Colon (tissue), 2 donors: Measurements from ENCODE around the gene ASTN2.
"Not testable (repeated sequence)": the region's sequence is repeated elsewhere in the genome, so short reads cannot be mapped to it uniquely, and the experiment has no call there.

Experiments used
- FAIRE-seq: peaks from 2 replicates; lab custom pipeline; 2012; peaks lifted over from hg19 to GRCh38; lab: Jason Lieb, UNC
- donor health status: control.
- donor health status: control.

ASTN2 gene

DNA sequence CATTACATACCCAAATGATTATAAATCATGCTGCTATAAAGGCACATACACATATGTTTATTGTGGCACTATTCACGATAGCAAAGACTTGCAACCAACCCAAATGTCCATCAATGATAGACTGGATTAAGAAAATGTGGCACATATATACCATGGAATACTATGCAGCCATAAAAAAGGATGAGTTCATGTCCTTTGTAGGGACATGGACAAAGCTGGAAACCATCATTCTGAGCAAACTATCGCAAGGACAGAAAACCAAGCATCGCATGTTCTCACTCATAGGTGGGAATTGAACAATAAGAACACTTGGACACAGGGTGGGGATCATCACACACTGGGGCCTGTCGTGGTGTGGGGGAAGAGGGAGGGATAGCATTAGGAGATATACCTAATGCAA is 960.3 kb downstream of the ASTN2 start:
- FAIRE-seq, result not testable (repeated sequence)

DNA sequence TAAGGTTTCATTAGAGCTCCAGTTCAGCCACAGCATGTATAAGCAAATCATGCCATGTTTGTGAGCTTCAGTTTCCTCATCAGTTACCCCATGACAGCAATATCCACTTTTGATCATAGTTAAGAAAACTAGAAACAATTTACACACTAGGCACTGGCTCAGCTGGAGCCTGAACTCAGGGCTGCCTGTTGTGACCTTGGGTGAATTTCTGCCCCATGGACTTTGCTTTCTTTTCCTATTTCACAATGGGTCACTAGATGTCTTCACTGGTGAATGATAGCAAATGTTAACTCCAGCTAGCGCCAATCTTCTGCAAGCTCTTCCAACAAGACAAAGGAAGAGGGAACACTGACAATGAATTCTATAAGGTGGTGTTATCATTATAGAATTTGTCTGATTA is 961.1 kb downstream of the ASTN2 start:
- no peak for FAIRE-seq

DNA sequence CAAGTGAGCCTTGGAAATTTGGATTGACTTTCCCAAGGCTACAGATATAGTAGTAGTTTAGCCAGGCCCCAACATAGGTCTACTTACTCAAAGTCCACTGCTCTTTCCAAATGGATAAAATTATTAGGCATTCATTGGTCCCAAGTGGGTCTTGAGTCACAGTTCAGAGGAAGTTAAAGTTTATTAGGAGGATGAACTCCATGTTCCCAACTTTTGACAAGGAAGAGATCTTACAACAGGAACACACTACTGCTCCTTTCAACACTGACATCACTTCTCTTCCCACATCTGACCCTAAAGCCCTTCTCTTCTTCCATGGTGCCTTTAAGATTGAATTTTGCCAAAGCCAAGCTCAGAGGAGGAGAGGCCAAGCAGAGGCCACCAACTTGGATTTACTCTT is 962.2 kb downstream of the ASTN2 start:
- FAIRE-seq, result no peak

DNA sequence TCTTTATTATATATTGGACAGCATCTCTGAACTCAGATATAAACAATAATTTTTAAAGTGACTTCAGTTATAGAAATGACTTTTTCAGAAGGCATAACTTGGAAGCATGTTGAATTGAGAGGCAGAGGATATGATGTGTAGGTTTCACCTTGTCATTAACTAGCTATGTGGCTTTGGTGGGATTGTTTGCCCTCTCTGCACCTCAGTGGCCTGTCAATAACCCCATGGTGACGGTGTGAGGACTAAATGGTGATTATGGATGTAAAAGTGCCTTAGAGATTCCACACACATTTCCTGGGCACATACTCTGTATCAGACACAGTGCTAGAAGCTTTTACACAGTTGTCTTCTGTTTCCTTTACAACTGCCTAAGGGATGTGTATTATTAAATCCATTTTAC is 962.6 kb downstream of the ASTN2 start:
- FAIRE-seq, result no peak

DNA sequence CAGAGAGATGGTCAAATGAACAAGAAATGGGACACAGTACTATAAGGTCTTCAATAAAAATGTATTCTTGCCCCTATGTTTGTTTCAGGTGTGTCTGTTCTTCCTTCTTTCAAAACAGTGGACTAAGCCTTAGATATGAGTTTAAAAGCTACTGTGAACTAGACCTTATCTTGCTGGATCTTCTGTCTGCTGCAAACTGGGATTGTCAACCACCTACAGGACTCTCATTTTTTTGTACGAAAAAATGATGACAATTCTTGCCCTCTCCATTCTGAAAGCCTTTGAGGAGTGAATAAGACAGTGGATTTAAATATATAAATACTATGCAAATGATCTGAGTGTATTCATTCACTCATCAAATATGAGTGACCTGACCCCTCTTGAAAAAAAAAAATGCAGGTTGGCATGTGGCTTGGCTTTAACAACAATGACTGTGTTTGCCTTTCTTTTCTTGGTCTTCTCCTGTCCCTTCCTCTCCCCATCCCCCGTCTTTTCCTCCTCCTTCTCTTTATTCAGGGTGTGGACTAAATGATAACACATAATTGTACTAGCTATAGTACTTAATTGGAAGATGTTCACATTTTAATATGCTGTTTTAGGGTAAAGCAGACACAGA is 963.2 kb downstream of the ASTN2 start:
- no peak for FAIRE-seq

DNA sequence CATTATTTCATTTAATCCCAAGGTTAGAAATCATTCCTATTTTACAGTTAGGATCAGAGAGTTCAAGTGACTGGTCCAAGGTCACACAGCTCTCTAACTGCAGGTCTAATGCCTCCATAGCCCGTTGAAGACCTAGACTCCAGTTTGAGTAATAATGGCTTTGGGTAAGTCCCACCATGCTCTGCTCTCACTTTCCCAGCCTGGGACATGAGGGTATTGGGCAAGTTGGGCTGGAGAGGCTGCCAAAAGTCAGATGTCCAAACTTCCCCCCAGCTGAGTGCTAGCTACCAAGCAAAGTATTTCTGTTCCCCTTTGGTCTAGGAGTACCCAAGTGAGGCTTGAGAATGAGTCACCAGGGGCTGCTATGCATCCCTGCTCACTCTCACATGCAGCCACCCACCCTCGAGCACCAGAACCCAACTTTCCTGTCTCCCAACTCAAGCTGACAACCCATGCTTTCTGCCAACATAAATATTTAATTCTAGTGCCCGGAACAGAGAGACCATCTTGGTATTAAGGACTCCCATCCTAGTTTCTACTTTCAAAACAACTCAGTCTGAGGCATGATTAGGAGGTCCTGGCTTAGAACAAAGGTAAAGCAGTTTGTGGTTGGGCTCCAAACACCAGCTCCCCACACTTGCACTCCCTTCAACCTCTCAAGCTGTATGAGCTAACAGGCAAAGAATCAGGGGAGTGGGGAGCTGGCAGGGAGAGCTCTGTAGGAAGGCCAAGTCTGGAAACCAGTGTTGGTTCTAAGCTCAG is 964.3 kb downstream of the ASTN2 start:
- FAIRE-seq, result no peak

DNA sequence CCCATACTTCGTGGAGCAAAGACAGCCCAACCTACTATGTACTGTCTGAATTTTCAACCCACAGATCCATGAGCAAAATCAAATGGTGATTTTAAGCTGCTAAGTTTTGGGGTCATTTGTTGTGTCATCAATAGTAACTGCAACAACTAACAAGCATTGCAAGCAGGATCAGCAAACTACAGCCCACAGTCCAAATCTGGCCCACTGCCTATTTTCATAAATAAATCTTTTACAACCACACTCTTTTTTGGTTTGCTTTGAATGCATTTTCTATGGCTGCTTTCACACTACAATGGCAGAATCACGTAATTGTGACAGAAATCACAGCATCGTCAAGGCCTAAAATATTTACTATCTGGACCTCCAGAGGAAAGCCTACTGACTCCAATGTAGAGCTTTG is 964.9 kb downstream of the ASTN2 start:
- FAIRE-seq, result no peak

DNA sequence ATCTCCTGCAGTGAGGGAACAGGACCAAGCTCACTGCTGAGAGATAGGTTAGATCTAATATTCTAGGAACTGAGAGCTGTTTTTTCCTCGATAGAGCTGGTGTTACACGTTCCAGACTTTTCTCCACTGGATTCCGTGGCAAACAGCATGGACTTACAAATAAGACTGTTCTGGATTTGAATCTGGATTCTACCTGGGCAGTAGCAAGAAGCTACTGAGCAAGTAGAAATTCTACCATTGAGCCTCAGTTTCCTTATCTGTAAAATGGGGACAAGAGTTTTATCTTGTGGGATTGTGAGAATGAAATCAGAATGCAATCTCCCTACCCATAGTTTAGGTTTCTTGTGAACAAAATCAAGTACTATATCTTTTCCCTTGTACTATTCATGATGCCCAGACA is 966.4 kb downstream of the ASTN2 start:
- no peak for FAIRE-seq

DNA sequence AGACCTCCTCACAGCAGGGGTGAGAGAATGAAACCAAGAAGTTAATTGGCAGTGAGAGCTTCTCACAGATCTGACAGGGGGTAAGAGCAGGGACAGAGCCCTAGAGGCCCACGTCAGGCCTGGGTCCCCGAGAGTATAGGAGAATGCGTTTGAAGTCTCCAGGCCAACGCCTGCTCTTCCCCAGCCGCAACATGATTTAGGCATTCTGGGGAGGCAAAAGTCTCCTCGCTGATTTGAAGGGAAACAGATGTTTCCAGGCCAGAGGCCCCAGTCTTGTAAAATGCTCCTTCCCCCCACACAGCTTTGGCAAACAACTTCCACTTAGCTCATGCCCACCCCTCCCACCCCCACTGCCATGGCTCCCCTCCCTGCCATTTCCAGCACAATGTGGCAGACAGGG is 966.9 kb downstream of the ASTN2 start:
- FAIRE-seq, result no peak

DNA sequence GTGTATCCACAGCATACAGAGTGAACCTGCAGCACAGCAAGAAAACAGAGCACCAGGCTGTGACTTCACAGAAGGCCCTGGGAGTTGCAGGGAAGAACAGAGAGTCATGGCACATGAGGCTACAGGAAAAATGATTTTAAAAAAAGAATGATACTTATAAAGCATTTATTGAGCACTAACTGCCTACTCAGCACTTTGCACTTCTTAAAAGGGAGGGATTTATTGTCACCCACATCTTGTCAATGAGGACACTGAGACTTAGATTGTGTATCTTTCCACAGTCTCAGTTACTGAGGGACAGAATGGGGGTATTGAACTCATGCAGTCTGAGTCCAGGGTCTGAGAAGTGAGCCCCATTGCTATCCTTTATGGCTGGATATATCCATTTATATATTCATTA is 972.3 kb downstream of the ASTN2 start:
- no peak for FAIRE-seq

DNA sequence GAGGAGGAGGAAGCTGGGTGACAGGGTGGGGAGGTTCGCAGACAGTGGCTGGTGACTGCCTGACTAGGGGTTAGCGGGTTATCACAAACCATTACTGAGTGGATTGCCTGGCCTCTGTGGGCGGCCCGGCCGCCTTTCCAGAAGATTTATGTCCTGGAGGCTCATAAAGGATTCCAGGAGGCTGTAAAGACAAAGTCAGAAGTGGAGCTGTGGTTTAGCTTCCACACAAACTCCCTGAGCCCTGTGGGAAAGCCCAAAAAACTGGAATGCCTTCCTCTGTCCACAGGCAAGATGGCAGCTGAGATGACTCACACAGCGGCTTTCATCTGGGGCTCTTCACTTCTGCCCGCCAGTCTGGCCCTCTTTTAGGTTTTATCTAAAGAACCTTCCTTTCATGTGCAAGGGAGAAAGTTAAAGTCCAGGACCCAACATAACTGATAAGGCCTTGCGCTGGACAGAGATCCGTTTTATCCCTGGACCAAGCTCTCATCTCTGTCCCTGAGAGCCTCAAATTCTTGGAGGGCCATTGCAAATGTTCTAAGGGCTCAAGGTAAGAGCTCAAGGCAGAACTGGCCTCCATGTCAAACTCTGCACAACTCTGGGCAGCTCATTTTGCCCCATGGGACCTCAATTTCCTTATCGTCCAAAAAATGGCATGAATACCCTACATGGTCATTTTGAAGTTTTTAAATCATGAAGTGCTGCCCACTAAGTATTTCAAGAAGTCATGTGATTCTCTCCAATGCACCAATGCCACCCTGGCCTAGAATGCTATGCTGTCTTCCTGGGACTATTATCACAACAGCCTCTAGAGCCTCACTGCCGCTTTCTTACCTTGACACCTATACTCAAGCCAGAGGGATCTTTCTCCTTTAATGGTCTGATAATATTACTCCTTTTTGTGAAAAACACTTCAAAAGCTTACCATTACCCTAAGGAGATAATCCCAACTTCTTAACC is 977.2 kb downstream of the ASTN2 start:
- no peak for FAIRE-seq

DNA sequence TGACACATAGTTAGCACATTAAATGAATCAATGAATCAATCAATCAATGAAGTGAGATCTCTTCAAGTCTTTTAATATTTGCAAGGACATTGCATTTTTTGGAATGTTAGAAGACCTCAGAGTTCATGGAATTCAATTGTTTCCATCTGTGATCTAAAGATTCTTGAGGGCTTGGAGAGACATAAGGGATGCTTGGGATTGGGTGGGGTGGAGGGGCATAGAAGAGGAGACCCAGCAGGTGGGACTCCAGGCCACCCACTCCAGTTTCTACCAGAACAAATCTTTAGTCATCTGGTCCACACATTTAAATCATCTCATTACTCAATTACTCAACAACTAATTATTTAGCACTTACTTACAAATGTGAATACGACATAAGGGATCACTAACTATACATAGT is 978.7 kb downstream of the ASTN2 start:
- FAIRE-seq, result no peak

DNA sequence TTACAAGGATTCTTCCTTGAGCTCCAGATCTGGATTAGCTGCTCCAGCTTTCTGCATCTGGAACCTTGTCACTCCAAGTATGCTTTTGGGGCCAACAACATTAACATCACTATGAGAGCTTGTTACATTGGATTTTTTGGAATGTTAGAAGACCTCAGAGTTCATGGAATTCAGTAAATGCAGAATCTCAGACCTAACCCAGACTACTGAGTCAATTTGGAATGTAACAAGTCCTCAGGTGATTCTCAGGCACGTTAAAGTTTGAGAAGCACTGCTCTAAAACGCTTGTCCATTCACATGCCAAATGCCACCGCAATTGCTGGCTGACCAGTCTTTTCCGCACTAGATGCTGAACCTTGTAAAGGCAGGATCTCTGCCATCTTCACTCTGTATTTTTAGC is 979.2 kb downstream of the ASTN2 start:
- no peak for FAIRE-seq

DNA sequence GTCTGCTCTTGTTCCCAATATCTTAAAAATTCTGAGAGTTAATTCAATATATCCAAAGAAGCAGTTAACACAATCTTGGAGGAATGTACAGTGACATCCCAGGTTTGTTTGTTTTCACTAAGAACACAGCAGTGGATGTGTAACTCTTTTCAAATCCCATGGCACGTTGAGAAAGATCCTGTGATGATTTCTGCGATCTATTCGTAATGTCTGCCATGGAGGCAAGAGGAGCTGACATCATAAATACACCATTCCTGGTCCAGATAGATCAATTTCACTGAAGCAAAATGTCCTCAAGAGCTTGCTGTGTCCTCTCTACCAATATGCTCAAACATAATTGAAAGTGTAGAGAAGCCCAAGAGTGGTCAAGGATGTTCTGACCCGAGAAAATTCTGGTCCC is 980.5 kb downstream of the ASTN2 start:
- no peak for FAIRE-seq

DNA sequence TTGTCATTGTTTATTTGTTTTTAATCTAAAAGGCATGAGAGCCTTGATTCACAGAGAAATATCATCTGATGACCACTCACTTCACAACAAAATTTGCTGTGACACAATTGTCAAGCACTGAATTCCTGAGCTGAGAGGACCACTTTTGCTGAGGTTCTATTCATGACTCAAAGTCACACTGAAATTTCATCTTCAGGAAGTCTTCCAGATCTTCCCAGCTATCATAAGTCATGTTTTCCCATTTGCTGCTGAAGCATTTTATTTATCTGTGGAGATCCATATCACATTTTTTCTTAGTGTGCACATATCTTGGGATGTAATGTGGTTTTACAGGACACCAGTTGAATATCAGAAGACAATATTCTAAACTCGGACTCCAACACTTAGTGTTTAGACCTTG is 982.8 kb downstream of the ASTN2 start:
- FAIRE-seq, result no peak

DNA sequence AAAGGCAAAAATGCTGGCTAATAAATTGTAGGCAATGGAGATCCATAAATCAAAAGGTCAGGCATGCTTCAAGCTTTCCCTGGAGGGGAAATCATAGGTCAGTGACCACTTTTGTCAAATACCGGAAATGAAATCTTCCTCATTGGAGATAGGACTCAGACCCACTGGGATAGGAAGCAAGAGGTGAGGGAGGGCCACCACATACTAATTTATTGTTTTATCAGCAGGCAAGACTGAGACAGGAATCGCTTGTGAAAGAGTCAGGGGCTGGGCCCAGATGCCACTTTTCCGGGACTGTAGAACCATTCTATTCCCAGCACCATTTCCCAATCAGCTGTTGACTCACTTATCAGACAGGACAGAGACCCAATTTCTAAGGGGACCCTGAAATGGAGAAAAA is 984.0 kb downstream of the ASTN2 start:
- FAIRE-seq, result no peak

DNA sequence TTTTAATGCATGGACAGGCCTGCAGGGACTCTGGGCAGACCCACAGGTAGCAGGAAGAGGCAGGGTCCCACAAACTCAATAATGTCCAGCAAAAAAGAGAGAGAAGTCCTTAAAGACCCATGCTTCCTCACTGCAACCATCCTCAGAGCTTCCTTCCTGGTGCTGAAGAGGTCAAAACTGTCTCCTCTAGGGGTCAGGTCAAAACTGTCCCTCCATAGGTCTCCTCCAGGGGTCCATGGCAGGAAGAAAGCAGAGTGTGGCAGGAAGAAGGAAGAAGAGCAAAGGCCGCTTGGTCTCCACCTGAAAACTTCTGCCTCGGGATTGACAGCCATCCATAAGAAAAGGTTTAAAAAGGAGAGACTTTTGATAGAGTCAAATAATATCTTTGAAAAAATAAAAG is 989.6 kb downstream of the ASTN2 start:
- FAIRE-seq, result no peak

DNA sequence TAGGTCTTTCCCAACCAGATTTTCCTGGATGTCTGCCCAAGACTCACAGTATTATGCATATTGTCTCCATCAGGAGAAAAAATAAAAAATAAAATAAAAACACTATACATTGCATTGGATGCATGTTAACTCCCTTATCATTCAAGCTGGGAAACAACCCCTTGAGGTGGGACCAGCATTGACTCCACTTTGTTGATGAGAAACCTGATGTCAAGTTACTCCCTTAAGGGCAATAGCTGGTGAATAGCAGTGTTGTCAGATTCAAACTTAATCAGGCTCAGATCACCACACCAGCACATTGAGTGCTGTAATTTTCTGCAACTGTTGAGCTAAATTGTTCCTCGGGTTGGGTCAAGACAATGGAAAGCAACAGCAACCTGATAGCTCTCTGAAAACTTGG is 991.7 kb downstream of the ASTN2 start:
- no peak for FAIRE-seq

DNA sequence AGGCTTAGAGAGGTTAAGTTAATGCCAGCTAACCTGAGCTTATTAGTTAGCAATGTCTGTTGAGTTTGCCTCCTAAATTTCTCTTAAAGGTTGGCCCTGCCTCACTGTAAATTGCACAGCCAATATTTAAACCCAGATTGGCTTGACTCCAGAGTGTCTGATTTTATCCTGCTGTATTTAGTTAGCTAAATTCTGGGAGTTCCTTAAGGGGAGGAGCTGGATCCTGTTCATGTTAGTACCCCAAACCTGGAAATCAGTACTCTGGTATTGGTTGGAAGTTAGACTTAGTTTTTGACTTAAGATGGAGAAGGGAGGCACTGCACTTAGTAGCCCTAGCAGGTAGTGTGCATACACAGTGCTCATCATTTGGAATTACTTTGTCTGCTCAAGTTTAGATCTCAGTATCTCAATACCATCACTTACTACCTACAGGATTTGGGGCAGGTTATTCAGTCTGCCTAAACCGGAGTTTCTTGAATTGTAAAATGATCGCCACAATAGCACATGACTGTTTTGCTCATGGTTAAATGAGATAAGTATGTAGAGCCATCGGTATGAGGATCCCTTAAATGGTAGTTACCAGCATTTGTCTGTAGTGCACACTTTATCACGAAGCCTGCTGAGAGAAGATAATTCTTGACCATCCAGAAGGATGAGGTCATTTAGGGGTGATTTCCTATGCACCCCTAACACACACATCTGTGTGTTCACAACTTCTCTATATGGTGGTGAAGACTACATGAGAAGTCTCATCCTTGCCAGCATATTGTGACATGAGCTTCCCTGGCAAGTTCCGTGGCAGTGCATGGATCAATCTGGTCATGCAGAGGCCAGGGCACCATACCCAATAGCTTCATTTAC is 992.5 kb downstream of the ASTN2 start:
- FAIRE-seq, result no peak

DNA sequence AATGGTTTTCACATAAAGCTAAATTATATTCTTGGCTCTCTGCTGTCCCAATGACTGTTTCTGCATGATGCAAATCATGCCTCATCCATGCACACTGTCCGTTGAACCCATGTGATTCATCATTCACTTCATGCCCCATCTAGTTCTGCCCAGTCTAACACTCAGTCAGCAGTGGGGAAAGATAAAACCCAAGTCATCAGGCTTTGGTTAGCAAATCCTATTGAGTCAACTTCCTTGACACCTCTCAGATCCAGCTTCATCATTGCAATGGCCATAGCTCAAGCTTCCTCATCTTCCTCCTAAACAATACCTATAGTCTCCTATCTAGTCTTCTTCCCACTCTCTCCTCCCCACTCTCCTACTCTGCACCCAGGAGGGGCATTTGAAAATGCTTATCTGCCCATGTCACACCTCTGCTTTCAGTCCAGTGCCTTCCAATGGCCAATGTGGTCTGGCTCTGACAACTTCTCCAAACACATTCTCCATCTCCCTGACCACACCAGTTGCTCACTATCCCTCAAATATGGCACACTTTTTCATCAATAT is 993.8 kb downstream of the ASTN2 start:
- no peak for FAIRE-seq

DNA sequence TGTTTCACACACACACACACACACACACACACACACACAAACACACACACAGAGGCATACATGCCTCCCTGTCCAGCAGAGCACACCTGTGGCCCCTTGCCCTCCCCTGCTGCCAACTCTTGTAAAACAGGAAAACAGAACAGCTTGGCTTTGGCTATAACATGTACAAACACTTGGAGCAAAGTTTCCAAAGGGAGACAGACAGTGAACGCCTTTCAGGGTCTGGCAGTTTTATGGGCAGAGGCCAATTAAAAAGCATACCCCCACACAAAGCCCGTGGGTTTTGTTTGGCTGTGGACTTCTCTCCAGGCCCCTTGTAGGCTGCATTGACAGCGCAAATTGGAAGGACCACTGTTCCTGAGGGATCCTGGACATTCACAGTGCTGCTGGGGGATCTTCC is 995.7 kb downstream of the ASTN2 start:
- FAIRE-seq, result no peak

DNA sequence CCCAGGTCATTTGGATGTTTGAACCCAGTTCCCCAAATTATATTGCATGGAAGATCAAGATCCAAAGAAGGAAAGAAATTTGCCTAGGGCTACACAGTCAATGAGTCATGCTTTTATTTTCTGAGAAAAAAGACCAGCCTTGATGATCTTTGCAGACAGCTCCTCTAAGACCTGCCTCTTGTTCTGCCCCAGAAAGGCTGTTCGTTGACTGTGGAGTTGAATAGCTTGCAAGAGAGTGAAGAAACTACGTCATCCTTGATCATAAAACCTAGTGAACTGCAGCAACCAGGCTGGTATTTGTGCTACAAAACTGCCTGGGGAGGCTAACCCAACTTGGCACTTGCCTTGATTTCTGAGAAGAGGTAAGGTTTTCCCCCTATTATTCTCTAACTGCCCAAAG is 997.4 kb downstream of the ASTN2 start:
- no peak for FAIRE-seq
